HG03432 (cell line): Measurements from ENCODE around the gene ZNF837.
"Not testable (repeated sequence)": the region's sequence is repeated elsewhere in the genome, so short reads cannot be mapped to it uniquely, and the experiment has no call there.

Experiments used
- ATAC-seq: cut with Tn5 transposase; IDR thresholded peaks from one replicate; pipeline ENCODE4 v1.9.1; 2021; ENCODE audit warnings: mild to moderate bottlenecking, moderate library complexity; ENCODE audit not compliant: unreplicated experiment

Gene ZNF837

GRCh38 chr19:58351990-58352755 is 28.7 kb downstream of the ZNF837 start:
- ATAC-seq = no peak

- no peak for ATAC-seq
These were observed 29.3 kb downstream of the ZNF837 start for GRCh38 chr19:58351558-58351878.

- no peak for ATAC-seq
These were observed 29.8 kb downstream of the ZNF837 start for GRCh38 chr19:58350871-58351557.

DNA sequence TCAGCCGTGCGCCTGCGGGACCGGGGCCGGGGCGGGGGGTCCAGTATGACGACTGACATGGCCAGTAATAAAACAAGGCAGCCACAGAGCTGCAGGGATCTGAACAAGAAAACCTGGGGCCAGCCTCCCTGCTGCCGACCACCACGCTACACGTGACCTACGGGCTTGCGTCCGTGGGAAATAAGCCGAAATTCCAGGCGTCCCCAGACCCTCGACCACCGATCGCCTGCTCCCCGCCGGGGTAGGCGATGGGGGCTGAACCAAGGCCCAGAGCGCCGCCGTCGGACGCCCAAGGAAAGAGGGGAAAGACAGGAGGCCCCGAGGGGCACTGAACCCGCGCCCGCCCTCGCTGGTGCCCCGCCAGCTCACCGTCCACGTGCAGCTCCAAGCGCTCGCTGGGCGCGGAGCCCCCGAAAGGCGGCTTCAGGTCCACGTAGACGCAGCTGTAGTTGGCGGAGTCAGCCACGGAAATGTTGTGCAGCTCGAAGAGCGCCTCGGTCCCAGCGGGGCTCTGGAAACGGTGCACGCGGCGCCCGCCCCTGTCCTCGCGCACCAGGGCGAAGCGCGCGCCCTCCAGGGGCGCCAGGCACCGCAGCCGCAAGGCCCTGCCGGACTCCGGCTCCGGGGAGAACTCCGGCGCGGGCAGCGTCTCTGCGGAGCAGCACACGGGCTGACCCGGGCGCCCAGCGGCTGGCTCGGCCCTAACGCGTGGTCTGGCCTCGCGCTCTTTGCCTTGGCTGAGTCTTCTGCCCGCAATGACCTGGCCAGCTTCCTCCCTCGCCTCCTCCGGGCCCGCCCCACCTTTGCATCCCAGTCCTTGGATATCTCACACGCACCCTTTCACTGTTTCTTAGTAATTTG is 30.6 kb downstream of the ZNF837 start:
- ATAC-seq = no peak

DNA sequence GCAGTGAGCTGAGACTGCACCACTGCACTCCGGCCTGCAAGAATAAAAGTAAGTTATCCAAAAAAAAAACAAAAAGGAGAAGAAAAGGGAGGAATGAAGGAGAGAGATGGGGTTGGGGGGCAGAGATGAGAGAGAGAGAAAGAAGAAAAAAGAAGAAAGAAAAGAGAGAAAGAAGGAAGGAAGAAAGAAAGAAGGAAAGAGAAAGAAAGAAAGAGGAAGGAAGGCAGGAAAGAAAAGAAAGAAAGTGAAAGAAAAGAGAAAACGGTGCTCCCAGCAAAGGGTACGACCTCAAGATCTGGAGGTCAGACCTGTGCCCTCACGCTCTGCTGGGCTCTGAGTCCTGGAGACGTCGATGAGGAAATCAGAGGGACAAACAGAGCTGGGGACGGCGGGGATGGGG is 31.2 kb downstream of the ZNF837 start:
- ATAC-seq = no peak

DNA sequence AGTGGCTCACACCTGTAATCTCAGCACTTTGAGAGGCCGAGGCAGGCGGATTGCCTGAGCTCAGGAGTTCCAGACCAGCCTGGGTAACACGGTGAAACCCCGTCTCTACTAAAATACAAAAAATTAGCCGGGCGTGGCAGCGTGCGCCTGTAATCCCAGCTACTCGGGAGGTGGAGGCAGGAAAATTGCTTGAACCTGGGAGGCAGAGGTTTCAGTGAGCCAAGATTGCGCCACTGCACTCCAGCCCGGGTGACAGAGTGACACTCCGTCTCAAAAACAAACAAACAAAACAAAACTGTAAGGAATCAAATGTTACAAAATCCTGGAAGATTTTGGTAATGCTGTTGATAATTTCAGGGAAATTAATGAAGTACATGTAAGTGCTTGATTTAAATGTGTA is 32.8 kb downstream of the ZNF837 start:
- ATAC-seq = not testable (repeated sequence)

DNA sequence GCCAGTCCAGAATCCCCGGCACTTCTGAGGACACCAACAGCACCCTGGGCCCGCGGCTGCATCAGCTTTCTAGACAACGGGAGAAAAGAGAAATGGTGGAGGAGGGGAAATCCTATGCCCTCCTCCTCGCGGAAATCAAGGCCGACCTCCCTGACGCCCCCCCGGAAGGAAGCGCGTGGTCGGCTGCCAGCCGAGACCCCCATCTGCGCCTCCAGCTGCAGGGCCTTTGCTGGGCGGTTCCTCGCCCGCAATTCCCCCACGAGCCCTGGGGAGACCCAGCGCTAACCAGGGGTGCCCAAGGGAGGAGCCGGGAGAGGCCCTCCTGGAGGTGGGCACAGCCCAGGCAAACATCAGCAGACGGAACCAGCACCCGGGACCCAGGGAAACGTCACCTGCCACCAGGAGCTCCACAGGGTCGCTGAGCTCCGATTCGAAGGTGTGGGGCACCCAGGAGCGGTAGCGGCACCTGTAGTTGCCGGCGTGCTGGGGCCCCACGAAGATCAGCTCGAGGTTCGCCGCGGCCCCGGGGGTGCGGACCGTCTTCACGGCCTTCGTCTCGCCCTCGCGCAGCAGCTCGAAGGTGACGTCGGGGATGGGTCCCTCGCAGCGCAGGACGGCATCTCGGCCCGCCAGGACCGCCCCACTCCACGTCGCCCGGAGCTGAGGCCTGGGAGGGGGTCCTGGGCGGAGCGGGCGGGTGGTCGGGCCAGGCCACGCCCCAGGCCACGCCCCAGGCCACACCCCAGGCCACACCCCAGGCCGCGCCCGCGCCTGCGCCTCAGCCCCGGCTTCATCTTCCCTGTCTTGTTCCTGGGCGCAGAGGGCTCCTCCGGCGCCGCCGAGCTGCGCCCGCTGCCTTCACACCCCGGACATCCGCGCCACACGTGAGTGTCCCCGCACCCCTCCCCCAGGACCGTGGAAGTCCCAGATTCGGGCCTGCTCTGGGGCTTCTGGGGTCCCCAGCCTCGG is 33.6 kb downstream of the ZNF837 start:
- ATAC-seq = peak; percentile 90

DNA sequence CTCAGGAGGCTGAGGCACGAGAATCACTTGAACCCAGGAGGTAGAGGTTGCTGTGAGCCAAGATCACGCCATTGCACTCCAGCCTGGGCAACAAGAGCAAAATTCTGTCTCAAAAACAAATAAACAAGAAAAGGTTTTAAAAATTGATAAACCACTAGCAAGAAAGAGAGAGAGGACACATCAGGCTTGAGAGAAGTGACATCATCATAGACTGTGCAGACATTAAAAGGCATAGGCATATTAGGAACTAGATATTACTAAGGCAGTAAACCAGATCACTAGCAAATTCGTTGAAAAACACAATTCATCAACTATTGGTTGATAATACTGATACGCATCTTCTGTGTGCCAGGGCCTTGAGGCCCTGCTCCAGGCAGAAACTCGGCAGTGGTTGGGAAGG is 35.3 kb downstream of the ZNF837 start:
- no peak for ATAC-seq

GRCh38 chr19:58338825-58339558 is 41.8 kb downstream of the ZNF837 start:
- no peak for ATAC-seq

- no peak for ATAC-seq
These were observed 42.5 kb downstream of the ZNF837 start for GRCh38 chr19:58338336-58338735.

DNA sequence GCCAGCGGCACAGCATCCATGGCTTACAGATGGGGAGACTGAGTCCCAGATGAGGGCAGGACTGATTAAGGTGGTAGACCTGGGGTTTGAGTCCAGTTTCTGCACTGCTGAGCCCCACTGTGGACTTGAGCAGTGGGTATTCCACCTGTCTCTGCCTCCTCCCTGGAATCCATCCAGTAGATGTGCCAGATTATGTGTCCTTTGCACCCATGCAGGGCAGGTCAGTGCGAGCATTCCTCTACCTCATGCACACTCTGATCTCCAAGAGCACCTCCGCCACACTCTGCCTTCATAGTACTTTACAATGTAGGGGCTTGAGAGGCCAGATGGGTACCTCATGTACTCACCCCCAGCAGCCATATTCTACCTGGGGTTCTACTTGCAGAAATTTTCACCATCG is 44.0 kb downstream of the ZNF837 start:
- no peak for ATAC-seq

DNA sequence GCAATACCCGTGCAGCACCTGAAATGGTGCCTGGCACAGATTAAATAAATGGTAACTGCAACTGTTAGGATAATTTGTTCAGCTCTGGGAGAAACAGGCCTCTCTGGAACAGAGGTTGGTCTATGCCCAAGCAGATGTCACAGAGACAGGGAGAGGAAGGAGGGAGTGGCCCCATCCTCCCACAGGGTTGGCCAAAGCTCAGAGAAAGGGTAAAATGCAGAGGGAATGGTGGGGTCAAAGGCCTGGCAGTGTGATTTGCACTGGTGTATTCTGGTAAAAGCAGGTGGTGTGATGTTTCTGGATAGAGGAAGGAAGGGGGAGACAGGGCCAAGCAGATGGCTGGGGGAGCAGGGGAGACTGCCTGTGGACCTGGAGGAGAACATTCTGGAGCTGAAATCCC is 44.6 kb downstream of the ZNF837 start:
- ATAC-seq = no peak

DNA sequence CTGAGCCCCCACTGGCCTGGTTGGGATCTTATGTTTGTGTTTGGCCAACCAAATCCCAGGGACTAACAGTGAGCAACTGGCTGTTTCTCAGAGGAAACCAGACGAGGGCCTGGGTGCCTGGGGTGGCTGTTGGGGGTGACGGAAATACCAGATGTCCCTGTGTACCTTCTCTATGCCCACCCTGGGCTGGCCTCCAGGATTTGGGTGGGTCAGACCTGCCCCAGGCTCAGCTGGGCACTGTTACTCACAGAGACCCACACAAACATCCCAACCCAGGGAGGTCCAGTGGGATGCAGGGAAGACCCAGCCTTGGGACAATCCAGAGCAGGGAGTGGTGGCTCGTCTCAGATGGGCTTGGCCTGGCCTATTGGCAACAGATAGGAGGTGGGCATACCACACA is 45.2 kb downstream of the ZNF837 start:
- ATAC-seq = no peak

DNA sequence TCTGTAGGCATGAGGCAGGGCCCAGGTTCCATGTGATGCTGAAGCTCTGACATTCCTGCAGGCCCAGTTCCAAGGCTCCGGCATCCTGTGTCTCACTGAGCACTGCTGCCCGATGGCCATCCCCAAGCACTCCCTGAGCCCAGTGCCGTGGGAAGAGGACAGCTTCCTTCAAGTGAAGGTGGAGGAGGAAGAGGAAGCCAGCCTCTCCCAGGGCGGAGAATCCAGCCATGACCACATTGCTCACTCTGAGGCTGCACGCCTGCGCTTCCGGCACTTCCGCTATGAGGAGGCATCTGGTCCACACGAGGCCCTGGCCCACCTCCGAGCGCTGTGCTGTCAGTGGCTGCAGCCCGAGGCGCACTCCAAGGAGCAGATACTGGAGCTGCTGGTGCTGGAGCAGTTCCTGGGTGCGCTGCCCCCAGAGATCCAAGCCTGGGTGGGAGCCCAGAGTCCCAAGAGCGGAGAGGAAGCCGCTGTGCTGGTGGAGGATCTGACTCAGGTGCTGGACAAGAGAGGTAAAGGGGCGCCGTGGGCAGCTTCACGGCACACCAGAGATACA is 46.1 kb downstream of the ZNF837 start:
- no peak for ATAC-seq

DNA sequence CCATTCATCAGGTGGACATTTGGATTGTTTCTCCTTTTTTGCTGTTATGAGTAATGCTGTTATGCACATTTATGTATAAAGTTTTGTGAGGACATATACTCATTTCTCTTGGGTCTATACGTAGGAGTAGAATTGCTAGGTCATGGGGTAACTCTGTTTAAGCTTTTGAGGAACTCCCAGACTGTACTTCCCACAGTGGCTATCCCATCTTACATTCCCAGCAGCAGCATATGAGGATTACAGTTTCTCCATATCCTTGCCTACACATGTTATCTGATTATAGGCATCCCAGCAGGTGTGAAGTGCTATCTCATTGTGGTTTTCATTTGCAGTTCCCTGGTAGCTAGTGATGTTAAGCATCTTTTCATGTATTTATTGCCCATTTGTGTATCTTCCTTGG is 48.1 kb downstream of the ZNF837 start:
- no peak for ATAC-seq

DNA sequence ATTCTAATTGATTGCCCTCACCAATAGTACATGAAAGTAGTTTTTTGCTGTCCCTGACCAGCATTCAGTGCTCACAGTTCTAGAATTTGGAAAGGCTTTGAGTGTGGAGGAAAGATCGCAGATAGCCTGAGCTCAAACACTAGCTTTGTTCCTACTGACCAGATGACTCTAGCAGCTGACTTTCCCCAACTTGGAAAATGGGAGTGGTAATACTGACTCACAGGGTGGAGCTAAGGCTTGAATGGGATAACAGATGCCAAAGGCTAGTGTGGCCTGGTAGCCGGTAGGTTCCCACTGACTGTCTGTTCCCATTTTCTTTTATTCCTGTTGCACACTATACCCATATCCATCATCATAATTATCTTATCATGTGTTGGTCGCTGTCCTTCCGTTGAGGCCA is 50.4 kb downstream of the ZNF837 start:
- no peak for ATAC-seq

DNA sequence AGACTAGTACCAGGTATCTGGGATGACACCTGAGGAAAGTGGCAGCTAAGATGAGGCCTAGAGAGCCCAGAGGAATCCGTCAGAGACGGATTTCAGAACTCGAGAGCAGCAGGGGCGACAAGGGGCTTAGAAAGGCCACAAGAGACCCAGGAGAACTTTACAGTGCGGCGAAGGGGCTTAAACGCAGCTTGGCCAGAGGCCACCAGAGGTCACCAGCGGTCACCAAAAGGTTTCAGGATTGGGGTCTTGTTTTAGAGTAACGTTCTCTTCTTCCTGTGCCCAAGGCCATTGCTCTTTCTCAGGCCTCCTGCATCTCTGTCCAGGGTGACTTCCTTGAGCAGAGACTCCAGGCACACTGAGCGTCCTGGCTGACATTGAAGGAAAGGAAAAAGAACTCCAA is 51.8 kb downstream of the ZNF837 start:
- no peak for ATAC-seq

- peak; percentile 85 for ATAC-seq
These were observed 53.7 kb downstream of the ZNF837 start, which contains the start of gene ZSCAN22 for GRCh38 chr19:58326914-58327726. Gene ZSCAN22, plus strand, starts transcription at chr19:58326994. Its CDS starts 7,809 bp downstream, at chr19:58334803.

- no peak for ATAC-seq
These were observed 54.3 kb downstream of the ZNF837 start for GRCh38 chr19:58326501-58326913.
